GM23248 (cell line): ENCODE measurements around the gene RNF32. TPM values are rescaled to one million over a fixed set of nuclear protein-coding genes. Genes with fewer than 3 reads are reported as not detected.

ENCODE experiments used
- DNase-seq: peaks from one replicate; pipeline ENCODE4 v3.0.0-alpha.2; 2015
- H2AFZ ChIP-seq: fragments of 200-600 bp; sonication (generic); 2 replicates; pipeline ENCODE4 v1.6.1; 2016; ENCODE audit warnings: antibody characterized with exemption
- H3F3A ChIP-seq: fragments of 200-600 bp; sonication (generic); 2 replicates; pipeline ENCODE4 v1.6.1; 2016; ENCODE audit warnings: mild to moderate bottlenecking, antibody characterized with exemption, mixed run types; ENCODE audit not compliant: insufficient read depth
- H3K27ac ChIP-seq: fragments of 200-600 bp; sonication (generic); 2 replicates; pipeline ENCODE4 v1.5.1; 2016; ENCODE audit warnings: mild to moderate bottlenecking
- H3K27me3 ChIP-seq: fragments of 200-600 bp; sonication (generic); replicated peaks from 2 replicates; pipeline ENCODE4 v1.6.1; 2016; ENCODE audit warnings: mild to moderate bottlenecking; ENCODE audit not compliant: insufficient read depth
- H3K36me3 ChIP-seq: fragments of 200-600 bp; sonication (generic); 2 replicates; pipeline ENCODE4 v1.6.1; 2016; ENCODE audit warnings: low read depth, mild to moderate bottlenecking
- H3K4me1 ChIP-seq: fragments of 200-600 bp; sonication (generic); 2 replicates; pipeline ENCODE4 v1.6.1; 2016; ENCODE audit warnings: mild to moderate bottlenecking; ENCODE audit not compliant: insufficient read depth
- H3K4me2 ChIP-seq: fragments of 200-600 bp; sonication (generic); one replicate; pipeline ENCODE4 v1.6.1; 2016; ENCODE audit warnings: mild to moderate bottlenecking; ENCODE audit not compliant: unreplicated experiment
- H3K4me3 ChIP-seq: fragments of 200-600 bp; sonication (generic); 2 replicates; pipeline ENCODE4 v1.5.1; 2016; ENCODE audit warnings: mild to moderate bottlenecking
- H3K79me2 ChIP-seq: fragments of 200-600 bp; sonication (generic); 2 replicates; pipeline ENCODE4 v1.6.1; 2016; ENCODE audit warnings: mild to moderate bottlenecking; ENCODE audit not compliant: insufficient read depth
- H3K9ac ChIP-seq: fragments of 200-600 bp; sonication (generic); 2 replicates; pipeline ENCODE4 v1.6.1; 2016; ENCODE audit warnings: mild to moderate bottlenecking
- H3K9me2 ChIP-seq: fragments of 200-600 bp; sonication (generic); 2 replicates; pipeline ENCODE4 v1.6.1; 2016; ENCODE audit warnings: mixed run types, mild to moderate bottlenecking, moderate library complexity; ENCODE audit not compliant: insufficient read depth
- H3K9me3 ChIP-seq: fragments of 200-600 bp; sonication (generic); one replicate; pipeline ENCODE4 v1.6.1; 2017; ENCODE audit warnings: low read depth
- H4K20me1 ChIP-seq: fragments of 200-600 bp; sonication (generic); 2 replicates; pipeline ENCODE4 v1.6.0; 2016; ENCODE audit not compliant: insufficient read depth
- EZH2 ChIP-seq: fragments of 200-600 bp; sonication (generic); IDR thresholded peaks from 2 replicates; pipeline ENCODE4 v1.6.1; 2018; ENCODE audit warnings: antibody characterized with exemption, mild to moderate bottlenecking; ENCODE audit not compliant: insufficient read depth, poor library complexity, severe bottlenecking
- EZH2phosphoT487 ChIP-seq: fragments of 200-600 bp; sonication (generic); IDR thresholded peaks from 2 replicates; pipeline ENCODE4 v1.6.1; 2018; ENCODE audit warnings: antibody characterized with exemption, moderate library complexity, mild to moderate bottlenecking, low read depth; ENCODE audit not compliant: insufficient read depth
- WGBS, 2 experiments: methylation state at CpG; one replicate each; pipeline ENCODE4 v1.1.6; 2015 to 2017; ENCODE audit warnings: low lambda C conversion rate in 2 of 2, low coverage in 1 of 2; ENCODE audit errors: missing lambda C conversion rate in 2 of 2; 5-methylcytosine and 5-hydroxymethylcytosine counted together
- in situ Hi-C: fragments of 300-500 bp; cut with MboI; formaldehyde crosslinking; loops from 2 replicates; pipeline ENCODE4 v1.15.0; 2020
- polyA plus RNA-seq: library from polyadenylated mRNA; unstranded; fragments of >200 nt; fragmentation: Nextera tagmentation; extraction: Ambion mirVana; gene quantifications from 2 replicates; pipeline ENCODE4 v1.2.1, GENCODE V29; 2016
- total RNA-seq: library from RNA; depleted of rRNA; stranded (reverse); fragments of >200 nt; shearing (Covaris generic); gene quantifications from 2 replicates; pipeline ENCODE4 v1.2.3, GENCODE V29; 2014

RNF32 gene
- total and polyA plus RNA-seq, 2 experiments from 2014 or later = 1.1 to 2.4 TPM

DNA sequence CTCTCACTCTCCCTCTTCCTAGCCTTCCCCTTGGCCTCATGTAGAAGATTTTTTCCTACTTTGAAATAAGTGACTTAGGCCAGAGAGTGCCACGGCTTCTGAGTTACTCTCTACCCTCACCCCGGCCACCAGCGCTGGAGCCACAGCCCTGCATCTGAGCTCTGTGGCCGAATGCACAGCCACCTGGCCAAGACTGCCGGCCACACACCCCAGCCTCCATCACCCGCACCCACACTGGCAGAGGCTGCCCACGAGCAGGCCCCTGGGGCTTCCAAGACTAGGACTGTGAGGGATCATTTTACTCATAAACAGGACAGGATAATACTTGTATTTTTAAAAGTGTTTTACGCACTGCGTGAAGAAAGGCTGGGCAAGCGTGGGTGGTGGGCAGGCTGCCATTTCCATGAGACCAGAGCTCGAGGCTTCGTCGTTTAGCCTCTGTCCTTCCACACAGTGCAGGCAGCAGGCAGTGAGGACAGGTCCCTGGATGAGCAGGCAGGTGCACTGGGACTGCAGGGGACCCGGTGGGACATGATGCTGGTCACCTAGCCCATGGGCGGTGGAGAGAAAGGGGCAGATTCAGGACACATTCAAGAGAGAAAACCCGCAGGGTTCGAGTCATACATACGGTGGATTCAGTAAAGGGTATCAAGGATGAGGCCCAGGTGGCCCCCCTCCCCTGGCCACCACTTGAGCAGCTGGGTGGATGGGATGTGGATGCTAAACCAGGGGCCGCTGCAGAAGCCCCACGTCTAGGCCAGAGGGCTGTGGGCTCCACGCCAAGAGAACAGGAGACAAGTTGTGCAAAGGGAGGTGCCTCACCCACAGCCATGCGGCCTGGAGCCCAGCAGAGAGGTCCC is 35.5 kb upstream of the RNF32 start:
- Histone ChIP-seq H3K27ac (no peak overlapping the region), H3K9me3 (no peaks in the 10 kb centered on the region), H3K36me3 (no peaks in the 10 kb centered on the region), H3K9ac (no peak overlapping the region), H3K4me2 (no peak overlapping the region), H3K4me3 (no peak overlapping the region), H3F3A (no peaks in the 10 kb centered on the region), H3K4me1 (no peaks in the 10 kb centered on the region), H3K79me2 (no peaks in the 10 kb centered on the region), H3K27me3 (no peaks in the 10 kb centered on the region; the same call in 1 of the 2 replicates), H2AFZ (no peak overlapping the region), H3K9me2 (no peaks in the 10 kb centered on the region), H4K20me1 (no peaks in the 10 kb centered on the region)
- no peak for DNase-seq
- in situ Hi-C loops = no loop called here
- 70 to 72% methylated on average over 21 to 22 of the region's 22 CpGs for WGBS, 2 experiments
- TF ChIP-seq EZH2 (no peak), EZH2phosphoT487 (no peak)

DNA sequence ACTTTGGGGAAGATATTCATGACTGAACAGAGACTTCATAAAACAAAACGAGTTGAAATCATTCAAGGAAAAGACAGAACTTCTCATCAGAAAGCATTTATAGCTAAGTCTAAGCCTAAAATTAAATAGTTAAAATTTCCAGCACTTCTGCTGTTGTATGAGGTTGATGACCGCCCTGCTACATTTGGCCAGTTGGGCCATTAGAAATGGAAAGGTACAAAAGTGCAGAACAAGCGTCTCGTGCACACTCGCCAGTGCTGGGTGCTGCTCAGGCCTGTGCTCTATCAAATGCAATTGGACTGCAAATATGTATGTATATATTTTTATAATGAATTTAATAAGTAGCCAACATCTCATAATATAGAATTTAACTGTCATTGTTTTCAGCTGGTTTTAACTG is 34.4 kb upstream of the RNF32 start:
- Histone ChIP-seq H3K9me2 (no peaks in the 10 kb centered on the region), H4K20me1 (no peaks in the 10 kb centered on the region), H3K4me1 (no peaks in the 10 kb centered on the region), H3K27ac (no peak overlapping the region), H3K9me3 (no peaks in the 10 kb centered on the region), H3F3A (no peaks in the 10 kb centered on the region), H3K4me3 (no peak overlapping the region), H3K27me3 (peaks cover under 1% of the 10 kb centered on the region; the same call in 1 of the 2 replicates), H3K79me2 (no peaks in the 10 kb centered on the region), H2AFZ (no peak overlapping the region), H3K4me2 (no peak overlapping the region), H3K36me3 (no peaks in the 10 kb centered on the region), H3K9ac (no peak overlapping the region)
- in situ Hi-C loops = no loop called here
- TF ChIP-seq EZH2 = no peak
- no peak for TF ChIP-seq EZH2phosphoT487
- WGBS, 2 experiments = 46 to 48% methylated on average over 5 of the region's 5 CpGs
- no peak for DNase-seq

DNA sequence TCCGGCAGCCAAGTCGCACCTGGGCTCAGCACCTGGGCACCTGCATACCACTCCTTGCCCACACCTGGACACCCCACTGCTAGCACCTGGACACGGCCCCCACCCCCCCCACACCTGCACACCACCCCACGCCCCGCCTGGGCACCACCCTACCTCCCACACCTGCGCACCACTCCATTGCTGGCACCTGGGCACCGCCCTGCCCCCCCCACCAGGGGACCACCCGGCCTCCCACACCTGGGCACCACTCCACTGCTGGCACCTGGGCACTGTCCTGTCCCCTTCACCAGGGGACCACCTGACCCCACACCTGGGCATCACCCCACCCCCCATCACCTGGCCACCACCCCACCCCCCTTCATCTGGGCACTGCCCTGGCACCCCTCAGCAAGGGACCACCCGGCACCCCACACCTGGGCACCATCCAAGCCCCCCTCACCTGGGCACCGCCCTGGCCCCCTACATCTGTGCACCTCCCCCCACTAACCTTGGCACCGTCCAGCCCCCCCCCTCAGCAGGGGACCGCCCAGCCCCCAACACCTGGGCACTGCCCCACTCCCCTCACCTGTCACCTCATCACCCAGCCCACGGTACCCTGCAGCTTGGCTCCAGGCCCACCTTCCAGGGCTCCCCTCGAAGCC is 33.8 kb upstream of the RNF32 start:
- WGBS, 2 experiments = 55 to 59% methylated on average over 5 to 14 of the region's 14 CpGs
- no peaks in the 10 kb centered on the region for H3K9me3 ChIP-seq

DNA sequence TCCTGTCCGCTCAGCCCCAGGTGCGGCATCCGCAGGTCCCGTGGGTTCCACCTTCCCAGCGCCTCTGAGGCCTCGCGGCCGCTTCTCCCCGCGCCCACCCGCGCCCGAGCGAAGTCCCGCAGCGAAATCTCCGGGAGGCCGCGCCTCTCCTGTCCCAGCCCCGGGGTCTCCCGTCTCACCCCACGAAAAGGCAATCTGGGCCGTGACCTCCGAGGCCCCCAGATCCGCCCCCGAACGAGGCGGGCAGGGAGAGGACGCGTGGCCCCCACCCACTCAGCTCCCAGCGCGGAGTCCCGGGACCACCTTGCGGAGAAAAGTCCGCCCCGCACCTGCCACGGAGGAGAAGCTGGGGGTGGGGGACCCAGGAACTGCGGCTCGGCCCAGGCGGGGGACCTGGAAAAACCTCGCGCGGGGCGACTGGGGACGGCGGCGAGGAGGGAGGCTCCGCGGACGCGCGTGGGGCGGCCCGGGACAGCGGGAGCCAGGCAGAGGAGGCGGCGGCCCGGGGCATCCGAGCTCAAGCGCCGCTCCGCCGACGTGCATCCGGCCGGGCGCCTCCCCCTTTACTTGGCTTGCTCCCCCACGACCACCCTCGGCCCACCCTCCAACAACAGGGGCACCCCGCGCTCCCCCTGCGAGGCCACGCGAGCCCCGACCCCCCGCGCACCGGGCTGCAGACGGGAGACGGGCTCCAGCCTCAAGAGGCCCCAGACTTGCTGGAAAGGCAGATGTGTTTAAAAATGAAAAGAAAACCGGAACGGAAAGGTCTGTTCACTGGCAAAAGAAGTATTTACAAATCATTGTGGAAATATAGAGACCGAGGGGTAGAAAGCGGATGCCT is 33.0 kb upstream of the RNF32 start:
- Histone ChIP-seq H3F3A (no peaks in the 10 kb centered on the region), H2AFZ (peak overlapping the region; percentile 63; the same call in 1 of the 2 replicates), H3K9me3 (no peaks in the 10 kb centered on the region), H3K27ac (no peak overlapping the region), H3K9ac (no peak overlapping the region), H3K36me3 (no peaks in the 10 kb centered on the region), H3K4me2 (peak overlapping the region; percentile 64), H3K4me1 (no peaks in the 10 kb centered on the region), H3K4me3 (peak overlapping the region; percentile 62), H3K9me2 (no peaks in the 10 kb centered on the region), H3K79me2 (no peaks in the 10 kb centered on the region), H3K27me3 (peaks cover 3% of the 10 kb centered on the region; the same call in 1 of the 2 replicates), H4K20me1 (no peaks in the 10 kb centered on the region)
- TF ChIP-seq EZH2 (no peak), EZH2phosphoT487 (no peak)
- in situ Hi-C loops = no loop called here
- 6 to 8% methylated on average over 49 to 65 of the region's 84 CpGs for WGBS, 2 experiments
- peak; percentile 29 for DNase-seq

More for the DNA sequence above, 33.8 kb upstream of the RNF32 start:
- in situ Hi-C loops = no loop called here
- H3K4me2 ChIP-seq = no peak overlapping the region
- no peak overlapping the region; the same call in 1 of the 2 replicates for H3K4me3 ChIP-seq
- H3K9ac ChIP-seq = no peak overlapping the region
- TF ChIP-seq EZH2phosphoT487 (no peak), EZH2 (no peak)
- H3K79me2 ChIP-seq = no peaks in the 10 kb centered on the region
- H4K20me1 ChIP-seq = no peaks in the 10 kb centered on the region
- H3K9me2 ChIP-seq = no peaks in the 10 kb centered on the region
- no peaks in the 10 kb centered on the region for H3K4me1 ChIP-seq
- no peak overlapping the region for H3K27ac ChIP-seq
- H2AFZ ChIP-seq = no peak overlapping the region
- H3F3A ChIP-seq = no peaks in the 10 kb centered on the region
- DNase-seq = no peak
- peaks cover 3% of the 10 kb centered on the region; the same call in 1 of the 2 replicates for H3K27me3 ChIP-seq
- no peaks in the 10 kb centered on the region for H3K36me3 ChIP-seq
